Mesenchymal stem cell (in vitro differentiated cells and primary cell): ENCODE measurements around the gene MCF2.

Experiments
- DNase-seq: peaks from one replicate; pipeline ENCODE4 v3.0.0-alpha.2; 2013
- H2AFZ ChIP-seq: one replicate; pipeline ENCODE4 v1.6.1; 2013; ENCODE audit warnings: low read depth, mild to moderate bottlenecking, control low read depth, inconsistent platforms, low read length, moderate library complexity
- H2AK5ac ChIP-seq: 2 replicates; pipeline ENCODE4 v1.6.1; 2013; ENCODE audit warnings: low read length, moderate library complexity, mild to moderate bottlenecking, inconsistent platforms; ENCODE audit not compliant: severe bottlenecking
- H2BK120ac ChIP-seq: one replicate; pipeline ENCODE4 v1.6.1; 2013; ENCODE audit warnings: low read depth, mild to moderate bottlenecking, inconsistent platforms, low read length, moderate library complexity
- H2BK12ac ChIP-seq, 2 experiments: one replicate each; pipeline ENCODE4 v1.6.1; 2013; ENCODE audit warnings: inconsistent platforms in 2 of 2, low read length in 2 of 2, mild to moderate bottlenecking in 2 of 2, moderate library complexity in 2 of 2, control low read depth in 1 of 2
- H2BK15ac ChIP-seq: one replicate; pipeline ENCODE4 v1.6.1; 2013; ENCODE audit warnings: mild to moderate bottlenecking, low read depth, inconsistent platforms; ENCODE audit not compliant: poor library complexity, severe bottlenecking
- H2BK5ac ChIP-seq: 2 replicates; pipeline ENCODE4 v1.6.1; 2013; ENCODE audit warnings: low read depth, mild to moderate bottlenecking, low read length, control low read depth, inconsistent platforms; ENCODE audit not compliant: poor library complexity, severe bottlenecking
- H3K14ac ChIP-seq, 2 experiments: one replicate each; pipeline ENCODE4 v1.6.1; 2013; ENCODE audit warnings: inconsistent platforms in 2 of 2, low read length in 2 of 2, control low read depth in 1 of 2, mild to moderate bottlenecking in 1 of 2, moderate library complexity in 1 of 2
- H3K18ac ChIP-seq, 2 experiments: one replicate each; pipeline ENCODE4 v1.6.1; 2013; ENCODE audit warnings: inconsistent platforms in 2 of 2, low read length in 2 of 2, control low read depth in 1 of 2, low read depth in 1 of 2, mild to moderate bottlenecking in 1 of 2
- H3K23ac ChIP-seq, 2 experiments: one replicate each; pipeline ENCODE4 v1.6.1; 2013; ENCODE audit warnings: inconsistent platforms in 2 of 2, low read length in 2 of 2, mild to moderate bottlenecking in 2 of 2, moderate library complexity in 2 of 2, control low read depth in 1 of 2
- H3K27ac ChIP-seq: 2 replicates; pipeline ENCODE4 v1.5.1; 2013; ENCODE audit warnings: mild to moderate bottlenecking, moderate library complexity, low read length, control low read depth, inconsistent platforms; ENCODE audit not compliant: poor library complexity, severe bottlenecking
- H3K27me3 ChIP-seq, 2 experiments: 2 replicates each; pipeline versions ENCODE4 v1.6.1 to v1.7.0; 2013; ENCODE audit warnings: low read length in 2 of 2, mild to moderate bottlenecking in 2 of 2, moderate library complexity in 2 of 2, control low read depth in 1 of 2, inconsistent platforms in 1 of 2; ENCODE audit not compliant: control insufficient read depth in 1 of 2, insufficient read depth in 1 of 2
- H3K36me3 ChIP-seq, 2 experiments: 2 replicates each; pipeline versions ENCODE4 v1.6.1 to v1.7.0; 2013; ENCODE audit warnings: low read length in 2 of 2, control low read depth in 1 of 2, inconsistent platforms in 1 of 2, low read depth in 1 of 2, mild to moderate bottlenecking in 1 of 2; ENCODE audit not compliant: insufficient read depth in 2 of 2, control insufficient read depth in 1 of 2
- H3K4ac ChIP-seq, 2 experiments: one replicate each; pipeline ENCODE4 v1.6.1; 2013; ENCODE audit warnings: inconsistent platforms in 2 of 2, low read length in 2 of 2, mild to moderate bottlenecking in 2 of 2, moderate library complexity in 2 of 2, control low read depth in 1 of 2, low read depth in 1 of 2
- H3K4me1 ChIP-seq: 2 replicates; pipeline ENCODE4 v1.6.1; 2013; ENCODE audit warnings: low read depth, low read length, control low read depth; ENCODE audit not compliant: control insufficient read depth, insufficient read depth
- H3K4me2 ChIP-seq: 2 replicates; pipeline ENCODE4 v1.6.1; 2013; ENCODE audit warnings: low read length, mild to moderate bottlenecking, inconsistent platforms; ENCODE audit not compliant: poor library complexity, severe bottlenecking
- H3K4me3 ChIP-seq, 2 experiments: 2 replicates each; pipeline versions ENCODE4 v1.5.1 to v1.7.0; 2013; ENCODE audit warnings: low read length in 2 of 2, mild to moderate bottlenecking in 2 of 2, control low read depth in 1 of 2, low read depth in 1 of 2; ENCODE audit not compliant: insufficient read depth in 1 of 2
- H3K79me1 ChIP-seq: replicated peaks from 2 replicates; pipeline ENCODE4 v1.6.1; 2013; ENCODE audit warnings: mild to moderate bottlenecking, control low read depth, low read length, inconsistent platforms; ENCODE audit not compliant: poor library complexity, severe bottlenecking
- H3K9ac ChIP-seq: 2 replicates; pipeline ENCODE4 v1.7.0; 2013; ENCODE audit warnings: mild to moderate bottlenecking, low read length, moderate library complexity
- H3K9me3 ChIP-seq: 2 replicates; pipeline ENCODE4 v1.7.0; 2013; ENCODE audit warnings: mild to moderate bottlenecking, low read length; ENCODE audit not compliant: control insufficient read depth
- H4K8ac ChIP-seq: one replicate; pipeline ENCODE4 v1.6.1; 2013; ENCODE audit warnings: inconsistent platforms, mild to moderate bottlenecking, low read length, moderate library complexity
- H4K91ac ChIP-seq: one replicate; pipeline ENCODE4 v1.6.1; 2013; ENCODE audit warnings: mild to moderate bottlenecking, low read length, inconsistent platforms
- WGBS: methylation state at CpG from one replicate; pipeline ENCODE4 v1.1.7; 2013; ENCODE audit warnings: mixed read lengths; 5-methylcytosine and 5-hydroxymethylcytosine counted together

Gene MCF2

DNA sequence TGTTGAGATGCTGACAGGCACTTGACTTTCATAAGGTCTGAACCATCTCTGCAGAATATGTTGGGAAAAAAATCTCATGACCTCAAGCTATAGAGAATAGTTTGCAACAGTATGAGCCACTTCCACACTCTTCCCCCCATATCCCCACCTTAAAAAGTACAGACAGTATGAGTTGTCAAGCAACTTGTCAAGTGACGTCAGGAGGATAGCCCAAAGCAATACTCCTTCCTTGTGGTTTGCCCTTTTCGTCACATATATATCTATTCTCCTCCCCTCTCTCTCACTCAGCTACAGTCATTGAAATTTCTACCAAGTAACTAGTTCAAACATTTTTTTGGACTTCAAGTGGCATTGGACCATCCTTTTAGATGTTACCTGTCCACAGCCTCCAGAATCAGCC, 67.7 kb downstream of the MCF2 start:
- H4K8ac ChIP-seq: no peak overlapping the region
- H3K4me1 ChIP-seq: no peaks in the 10 kb centered on the region
- no peak overlapping the region for H3K18ac ChIP-seq
- no peak overlapping the region for H4K91ac ChIP-seq
- no peaks in the 10 kb centered on the region for H3K79me1 ChIP-seq
- no peak overlapping the region for H2BK120ac ChIP-seq
- H2BK12ac ChIP-seq: no peak overlapping the region
- H3K23ac ChIP-seq: no peak overlapping the region
- no peak overlapping the region for H3K9ac ChIP-seq
- no peak overlapping the region for H3K27ac ChIP-seq
- H3K27me3 ChIP-seq: peaks cover 0 to 4% of the 10 kb centered on the region in 2 experiments
- no peaks in the 10 kb centered on the region for H3K36me3 ChIP-seq
- no peak overlapping the region for H2BK5ac ChIP-seq
- H3K4me3 ChIP-seq: no peak overlapping the region
- WGBS: 81% methylated on average over 2 of the region's 2 CpGs
- H3K4me2 ChIP-seq: no peak overlapping the region
- H3K14ac ChIP-seq: no peak overlapping the region
- no peak overlapping the region for H3K4ac ChIP-seq
- H2BK15ac ChIP-seq: no peak overlapping the region
- H2AK5ac ChIP-seq: no peak overlapping the region
- no peak for DNase-seq
- no peaks in the 10 kb centered on the region for H3K9me3 ChIP-seq
- H2AFZ ChIP-seq: no peak overlapping the region

DNA sequence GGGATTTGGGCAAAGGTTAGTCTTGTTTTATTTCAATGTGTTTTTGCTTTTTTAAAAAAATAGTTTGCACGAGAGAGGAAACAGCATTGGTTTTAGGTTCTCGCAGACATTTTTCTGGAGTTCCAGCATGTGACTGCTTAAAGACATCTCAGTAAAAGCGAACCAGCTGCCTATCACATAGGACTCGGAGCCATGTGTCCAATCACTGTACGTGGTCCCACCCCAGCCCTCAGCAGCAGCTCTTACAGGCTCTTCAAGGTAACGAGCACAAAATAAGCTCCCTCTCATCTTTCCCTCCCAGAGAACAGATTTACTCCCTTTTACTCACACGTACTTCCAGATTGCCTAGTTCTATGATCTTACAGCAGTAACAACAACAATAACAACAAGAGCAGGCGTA, 68.7 kb downstream of the MCF2 start:
- H2BK15ac ChIP-seq: no peak overlapping the region
- WGBS: 78% methylated on average over 7 of the region's 8 CpGs
- no peak overlapping the region for H4K8ac ChIP-seq
- no peak overlapping the region for H3K23ac ChIP-seq
- no peak overlapping the region for H3K4me2 ChIP-seq
- H3K9ac ChIP-seq: no peak overlapping the region
- no peak overlapping the region for H3K4me3 ChIP-seq
- no peak overlapping the region for H3K18ac ChIP-seq
- no peak for DNase-seq
- H3K36me3 ChIP-seq: no peaks in the 10 kb centered on the region
- H4K91ac ChIP-seq: no peak overlapping the region
- no peak overlapping the region for H3K27ac ChIP-seq
- H2BK12ac ChIP-seq: no peak overlapping the region
- no peak overlapping the region for H2AK5ac ChIP-seq
- H3K14ac ChIP-seq: no peak overlapping the region
- H3K4me1 ChIP-seq: no peaks in the 10 kb centered on the region
- H3K79me1 ChIP-seq: no peaks in the 10 kb centered on the region
- H3K27me3 ChIP-seq: peaks cover 0 to 4% of the 10 kb centered on the region in 2 experiments
- H2AFZ ChIP-seq: no peak overlapping the region
- no peak overlapping the region for H2BK5ac ChIP-seq
- no peak overlapping the region for H3K4ac ChIP-seq
- no peaks in the 10 kb centered on the region for H3K9me3 ChIP-seq
- no peak overlapping the region for H2BK120ac ChIP-seq

DNA sequence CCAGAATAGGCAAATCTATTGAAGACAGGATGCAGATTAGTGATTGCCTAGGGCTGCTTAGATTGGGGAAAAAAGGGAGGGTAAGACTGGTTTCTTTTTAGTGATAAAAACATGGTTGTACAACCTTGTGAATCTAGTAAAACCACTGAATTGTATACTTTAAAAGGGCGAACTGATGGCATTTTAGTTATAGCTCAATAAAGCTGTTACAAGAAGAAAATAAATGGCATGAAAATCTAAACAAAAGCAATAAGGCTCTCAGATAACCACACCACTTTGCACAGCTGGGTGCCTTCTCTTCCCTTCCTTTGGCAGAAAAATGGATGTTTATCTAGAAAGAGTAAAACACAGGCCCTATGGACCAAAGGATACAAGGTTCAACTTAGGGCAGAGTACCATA, 107.9 kb downstream of the MCF2 start:
- H3K14ac ChIP-seq: no peak overlapping the region
- H2BK5ac ChIP-seq: no peak overlapping the region
- H2BK120ac ChIP-seq: no peak overlapping the region
- WGBS: no CpG with 5 or more reads among the region's 1 CpG
- H2BK15ac ChIP-seq: no peak overlapping the region
- H4K8ac ChIP-seq: no peak overlapping the region
- H2AFZ ChIP-seq: no peak overlapping the region
- H3K27me3 ChIP-seq: no peaks in the 10 kb centered on the region
- no peak overlapping the region for H3K27ac ChIP-seq
- H3K23ac ChIP-seq: no peak overlapping the region
- no peak overlapping the region for H3K9ac ChIP-seq
- H4K91ac ChIP-seq: no peak overlapping the region
- H3K4me1 ChIP-seq: no peaks in the 10 kb centered on the region
- no peak overlapping the region for H3K4me3 ChIP-seq
- no peak overlapping the region for H2AK5ac ChIP-seq
- no peaks in the 10 kb centered on the region for H3K9me3 ChIP-seq
- H3K4ac ChIP-seq: no peak overlapping the region
- no peaks in the 10 kb centered on the region for H3K36me3 ChIP-seq
- no peak for DNase-seq
- no peaks in the 10 kb centered on the region for H3K79me1 ChIP-seq
- no peak overlapping the region for H2BK12ac ChIP-seq
- no peak overlapping the region for H3K4me2 ChIP-seq
- H3K18ac ChIP-seq: no peak overlapping the region

DNA sequence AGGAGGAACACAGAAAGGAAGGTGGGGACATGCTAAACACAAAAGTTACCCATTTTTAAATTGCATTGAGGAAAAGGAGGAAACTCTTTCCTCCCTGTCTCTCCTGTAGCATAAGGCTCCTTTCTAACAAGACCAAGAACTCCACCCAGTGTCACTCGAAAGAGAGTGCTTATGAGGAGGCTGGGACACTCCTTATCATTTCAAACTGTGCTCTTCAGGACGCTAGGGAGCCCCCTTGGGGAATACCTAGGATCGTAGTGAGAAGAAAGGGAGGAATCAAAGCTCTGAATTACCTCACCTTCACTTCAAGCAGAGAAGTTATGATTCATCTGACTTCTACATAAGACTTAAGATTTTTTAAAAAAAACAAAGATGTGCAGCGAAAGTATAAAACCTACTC, 111.9 kb downstream of the MCF2 start:
- Histone ChIP-seq H3K4me3 (no peak overlapping the region), H3K9me3 (no peaks in the 10 kb centered on the region), H2BK15ac (no peak overlapping the region), H3K79me1 (no peaks in the 10 kb centered on the region), H2BK5ac (no peak overlapping the region), H2AK5ac (no peak overlapping the region), H4K91ac (no peak overlapping the region), H3K4ac (no peak overlapping the region), H3K4me2 (no peak overlapping the region), H2BK120ac (no peak overlapping the region), H2BK12ac (no peak overlapping the region), H3K9ac (no peak overlapping the region), H2AFZ (no peak overlapping the region), H3K4me1 (no peaks in the 10 kb centered on the region), H3K14ac (no peak overlapping the region), H3K27me3 (no peaks in the 10 kb centered on the region), H3K36me3 (no peaks in the 10 kb centered on the region), H3K27ac (no peak overlapping the region), H3K23ac (no peak overlapping the region), H3K18ac (no peak overlapping the region), H4K8ac (no peak overlapping the region)
- DNase-seq: no peak
- WGBS: 78% methylated on average over 1 of the region's 4 CpGs
